Nephron (organoid): Measurements from ENCODE around the gene MAGIX.
"Not testable (repeated sequence)": the region's sequence is repeated elsewhere in the genome, so short reads cannot be mapped to it uniquely, and the experiment has no call there.

Experiments used
- H3K27ac Mint-ChIP-seq, 3 experiments: 2 replicates each; pipeline ENCODE4 v1.8.0; 2020; ENCODE audit warnings: mixed read lengths in 3 of 3, mild to moderate bottlenecking in 2 of 3, moderate library complexity in 1 of 3
- H3K27me3 Mint-ChIP-seq: 2 replicates; pipeline ENCODE4 v1.8.0; 2021; ENCODE audit warnings: low read depth, mild to moderate bottlenecking, moderate library complexity, mixed read lengths
- H3K36me3 Mint-ChIP-seq: 2 replicates; pipeline ENCODE4 v1.8.0; 2020; ENCODE audit warnings: low read depth, mixed read lengths
- H3K4me1 Mint-ChIP-seq: 2 replicates; pipeline ENCODE4 v1.8.0; 2020; ENCODE audit warnings: mixed read lengths
- H3K4me3 Mint-ChIP-seq, 3 experiments: 2 replicates each; pipeline ENCODE4 v1.8.0; 2020; ENCODE audit warnings: mild to moderate bottlenecking in 3 of 3, mixed read lengths in 3 of 3, moderate library complexity in 2 of 3
- H3K9me3 Mint-ChIP-seq: 2 replicates; pipeline ENCODE4 v1.8.0; 2020; ENCODE audit warnings: mixed read lengths
- TF ChIP-seq, protein P1 (sequence below), 3 experiments: fragments of 200-600 bp; sonication (generic); IDR thresholded peaks; one replicate each; pipeline ENCODE4 v1.5.0; 2021; ENCODE audit warnings: antibody characterized with exemption in 3 of 3; ENCODE audit not compliant: unreplicated experiment in 3 of 3

The MAGIX gene

GRCh38 chrX:49147936-49148335 is 14.6 kb upstream of the MAGIX start:
- no peaks in the 10 kb centered on the region for H3K27me3 Mint-ChIP-seq
- H3K4me3 Mint-ChIP-seq: no peak overlapping the region
- TF ChIP-seq, protein P1, sequence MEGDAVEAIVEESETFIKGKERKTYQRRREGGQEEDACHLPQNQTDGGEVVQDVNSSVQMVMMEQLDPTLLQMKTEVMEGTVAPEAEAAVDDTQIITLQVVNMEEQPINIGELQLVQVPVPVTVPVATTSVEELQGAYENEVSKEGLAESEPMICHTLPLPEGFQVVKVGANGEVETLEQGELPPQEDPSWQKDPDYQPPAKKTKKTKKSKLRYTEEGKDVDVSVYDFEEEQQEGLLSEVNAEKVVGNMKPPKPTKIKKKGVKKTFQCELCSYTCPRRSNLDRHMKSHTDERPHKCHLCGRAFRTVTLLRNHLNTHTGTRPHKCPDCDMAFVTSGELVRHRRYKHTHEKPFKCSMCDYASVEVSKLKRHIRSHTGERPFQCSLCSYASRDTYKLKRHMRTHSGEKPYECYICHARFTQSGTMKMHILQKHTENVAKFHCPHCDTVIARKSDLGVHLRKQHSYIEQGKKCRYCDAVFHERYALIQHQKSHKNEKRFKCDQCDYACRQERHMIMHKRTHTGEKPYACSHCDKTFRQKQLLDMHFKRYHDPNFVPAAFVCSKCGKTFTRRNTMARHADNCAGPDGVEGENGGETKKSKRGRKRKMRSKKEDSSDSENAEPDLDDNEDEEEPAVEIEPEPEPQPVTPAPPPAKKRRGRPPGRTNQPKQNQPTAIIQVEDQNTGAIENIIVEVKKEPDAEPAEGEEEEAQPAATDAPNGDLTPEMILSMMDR (IDR thresholded peaks at IDR 0.05; ENCODE audit: unreplicated experiment in 3 of 3): no peak

DNA sequence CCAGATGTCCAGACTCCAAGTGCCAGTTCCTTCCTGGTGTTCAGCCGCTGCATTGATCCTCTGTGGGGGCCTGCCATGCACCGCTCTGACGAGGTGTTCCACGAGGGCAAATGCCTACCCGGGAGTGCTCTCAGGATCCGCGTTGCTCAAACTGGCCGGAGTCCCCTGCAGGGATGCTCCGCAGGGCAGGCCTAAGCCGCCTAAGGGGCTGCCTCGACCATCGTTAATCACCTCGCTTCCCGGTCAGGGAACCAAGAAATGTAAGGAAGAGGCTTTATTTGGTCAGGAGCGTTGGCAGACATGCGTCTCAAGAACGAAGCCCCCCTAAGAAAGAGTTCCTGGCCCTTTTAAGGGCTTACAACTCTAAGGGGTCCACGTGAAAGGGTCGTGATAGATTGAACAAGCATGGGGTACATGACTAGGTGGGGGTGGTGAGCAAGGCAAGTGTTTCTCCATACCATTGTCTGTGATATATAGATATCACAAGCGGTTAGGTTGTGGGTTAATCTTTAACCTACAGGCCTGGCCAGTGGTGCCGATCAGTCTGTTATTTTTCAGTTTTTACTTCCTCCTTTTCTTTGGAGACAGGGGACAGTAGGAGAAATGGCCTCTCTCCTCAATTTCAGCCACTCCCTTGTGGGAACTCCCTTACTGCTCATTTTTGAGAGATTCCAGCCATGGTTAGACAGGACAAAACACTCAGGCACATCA is 14.0 kb upstream of the MAGIX start:
- Mint-ChIP-seq H3K9me3 (peaks cover 23% of the 10 kb centered on the region), H3K27ac (peak overlapping the region; percentile 67 to 87 (median 87))
- H3K36me3 Mint-ChIP-seq, H3K27me3 Mint-ChIP-seq, H3K4me1 Mint-ChIP-seq, H3K4me3 Mint-ChIP-seq: not testable (repeated sequence)

More at GRCh38 chrX:49147936-49148335, 14.6 kb upstream of the MAGIX start:
- H3K4me1 Mint-ChIP-seq: no peaks in the 10 kb centered on the region
- H3K27ac Mint-ChIP-seq: peak overlapping the region in 1 of 3 experiments; percentile 87
- H3K36me3 Mint-ChIP-seq: no peaks in the 10 kb centered on the region
- peaks cover 25% of the 10 kb centered on the region for H3K9me3 Mint-ChIP-seq

GRCh38 chrX:49149291-49149690 is 13.3 kb upstream of the MAGIX start:
- not testable (repeated sequence) for H3K4me3 Mint-ChIP-seq, H3K4me1 Mint-ChIP-seq, H3K27me3 Mint-ChIP-seq, H3K36me3 Mint-ChIP-seq
- Mint-ChIP-seq H3K9me3 (peaks cover 20% of the 10 kb centered on the region), H3K27ac (peak overlapping the region; percentile 67 to 87 (median 87))

GRCh38 chrX:49153467-49153866 is 9.1 kb upstream of the MAGIX start:
- Mint-ChIP-seq H3K36me3 (no peaks in the 10 kb centered on the region), H3K4me1 (no peaks in the 10 kb centered on the region), H3K27me3 (peaks cover 9% of the 10 kb centered on the region), H3K27ac (no peak overlapping the region), H3K9me3 (peaks cover 22% of the 10 kb centered on the region), H3K4me3 (no peak overlapping the region)
- TF ChIP-seq, protein P1 (IDR thresholded peaks at IDR 0.05; ENCODE audit: unreplicated experiment in 3 of 3): no peak

DNA sequence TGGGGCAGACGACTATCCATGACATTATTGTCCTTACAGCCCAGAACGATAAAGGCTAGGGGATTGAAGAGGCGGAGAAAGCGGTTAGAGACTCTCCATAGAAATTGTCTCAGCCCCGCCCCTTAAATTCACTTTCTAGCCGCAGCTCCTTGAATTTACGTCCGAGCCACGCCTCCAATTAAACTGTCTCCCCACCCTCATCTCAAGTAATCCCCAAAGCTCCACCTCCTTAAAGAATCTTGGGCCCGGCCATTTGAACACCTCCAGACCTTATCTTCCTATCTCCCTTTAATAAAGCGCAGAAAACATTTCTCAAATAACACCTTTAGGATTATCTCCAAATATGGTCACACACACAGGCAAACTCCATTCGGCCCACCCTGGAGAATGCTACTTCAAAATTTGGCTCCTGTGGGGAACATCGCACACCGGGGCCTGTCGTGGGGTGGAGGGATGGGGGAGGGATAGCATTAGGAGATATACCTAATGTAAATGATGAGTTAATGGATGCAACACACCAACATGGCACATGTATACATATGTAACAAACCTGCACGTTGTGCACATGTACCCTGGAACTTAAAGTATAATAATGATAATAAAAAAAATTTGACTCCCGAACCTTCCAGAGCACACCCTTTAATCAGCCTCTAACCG is 7.2 kb upstream of the MAGIX start:
- H3K4me3 Mint-ChIP-seq: peak overlapping the region; percentile 81 to 92 (median 84)
- H3K27ac Mint-ChIP-seq: peak overlapping the region; percentile 98 to 100 (median 99)
- peaks cover 15% of the 10 kb centered on the region for H3K9me3 Mint-ChIP-seq
- no peaks in the 10 kb centered on the region for H3K36me3 Mint-ChIP-seq
- H3K27me3 Mint-ChIP-seq: peaks cover 13% of the 10 kb centered on the region
- no peaks in the 10 kb centered on the region for H3K4me1 Mint-ChIP-seq
- TF ChIP-seq, protein P1 (IDR thresholded peaks at IDR 0.05; ENCODE audit: unreplicated experiment in 3 of 3): no peak

GRCh38 chrX:49155900-49156837 is 6.4 kb upstream of the MAGIX start:
- H3K4me1 Mint-ChIP-seq: no peaks in the 10 kb centered on the region
- no peaks in the 10 kb centered on the region for H3K36me3 Mint-ChIP-seq
- peaks cover 12% of the 10 kb centered on the region for H3K9me3 Mint-ChIP-seq
- H3K27me3 Mint-ChIP-seq: peaks cover 13% of the 10 kb centered on the region
- TF ChIP-seq, protein P1 (IDR thresholded peaks at IDR 0.05; ENCODE audit: unreplicated experiment in 3 of 3): peak; percentile 59 to 70 (median 64)
- peak overlapping the region; percentile 98 to 100 (median 99) for H3K27ac Mint-ChIP-seq
- peak overlapping the region; percentile 81 to 92 (median 84) for H3K4me3 Mint-ChIP-seq
